B cell (primary cell): Measurements from ENCODE around the gene RHOBTB3. TPM values are rescaled to one million over a fixed set of nuclear protein-coding genes. Genes with fewer than 3 reads are reported as not detected.

Experiments used
- ATAC-seq: fragments of 200-7000 bp; cut with Tn5 transposase; one replicate; pipeline ENCODE4 v1.10.0; 2021; ENCODE audit warnings: low read depth, mild to moderate bottlenecking, moderate number of reproducible peaks, moderate library complexity
- CTCF ChIA-PET: fragments of 350-600 bp; sonication (Branson Sonifier 250); formaldehyde crosslinking; loops from one replicate; lab custom pipeline; 2021; ENCODE audit warnings: antibody characterized with exemption, inconsistent platforms; lab: Charles Lee
- POLR2A ChIA-PET: fragments of 350-600 bp; sonication (Branson Sonifier 250); formaldehyde crosslinking; loops from one replicate; lab custom pipeline; 2021; ENCODE audit warnings: antibody characterized with exemption; lab: Charles Lee
- DNase-seq: peaks from one replicate; pipeline ENCODE4 v3.0.0; 2013
- H2AFZ ChIP-seq: 2 replicates; pipeline ENCODE4 v1.6.1; 2012; ENCODE audit warnings: mild to moderate bottlenecking, low read depth, low read length; ENCODE audit not compliant: insufficient read depth, poor library complexity, severe bottlenecking
- H3K27ac ChIP-seq, 2 donors: 1 replicate in 1 of 2; 2 replicates in 1 of 2; pipeline ENCODE4 v1.5.1; 2012 to 2013; ENCODE audit warnings: low read length in 2 of 2, mild to moderate bottlenecking in 2 of 2, moderate library complexity in 1 of 2
- H3K27me3 ChIP-seq, 4 experiments: fragments of 200-600 bp in 1 of 4; sonication (generic) in 1 of 4; replicated peaks in 1 of 4; 1 replicate in 2 of 4; 2 replicates in 2 of 4; pipeline versions ENCODE4 v1.6.1 to v1.7.0; 2013 to 2016; ENCODE audit warnings: low read length in 3 of 4, mild to moderate bottlenecking in 2 of 4, mixed read lengths in 1 of 4, moderate library complexity in 1 of 4; ENCODE audit not compliant: insufficient read depth in 4 of 4, control insufficient read depth in 3 of 4; ENCODE audit errors: control extremely low read depth in 1 of 4
- H3K36me3 ChIP-seq, 2 experiments: replicated peaks in 1 of 2; 1 replicate in 1 of 2; 2 replicates in 1 of 2; pipeline versions ENCODE4 v1.6.1 to v1.7.1; 2013; ENCODE audit warnings: low read length in 1 of 2; ENCODE audit not compliant: insufficient read depth in 2 of 2, control insufficient read depth in 1 of 2; ENCODE audit errors: control extremely low read depth in 1 of 2, extremely low read depth in 1 of 2
- H3K4me1 ChIP-seq, 2 donors: fragments of 200-600 bp in 1 of 2; sonication (generic) in 1 of 2; 1 replicate in 1 of 2; 2 replicates in 1 of 2; pipeline versions ENCODE4 v1.5.1 to v1.6.1; 2013 to 2017; ENCODE audit warnings: low read length in 2 of 2; ENCODE audit not compliant: control insufficient read depth in 2 of 2, insufficient read depth in 2 of 2
- H3K4me2 ChIP-seq: replicated peaks from 2 replicates; pipeline ENCODE3; 2012; ENCODE audit warnings: mild to moderate bottlenecking, low read depth, low read length; ENCODE audit not compliant: poor library complexity, severe bottlenecking
- H3K4me3 ChIP-seq, 5 experiments: fragments of 200-600 bp in 1 of 5; sonication (generic) in 1 of 5; 1 replicate in 3 of 5; 2 replicates in 2 of 5; pipeline versions ENCODE4 v1.5.1 to v1.7.0; 2011 to 2016; ENCODE audit warnings: low read length in 4 of 5, mild to moderate bottlenecking in 4 of 5, low read depth in 2 of 5, control low read depth in 1 of 5, moderate library complexity in 1 of 5; ENCODE audit not compliant: insufficient read depth in 1 of 5; ENCODE audit errors: control extremely low read depth in 1 of 5, extremely low read depth in 1 of 5
- H3K79me2 ChIP-seq: fragments of 200-600 bp; sonication (generic); one replicate; pipeline ENCODE4 v1.6.0; 2016; ENCODE audit warnings: low read length; ENCODE audit not compliant: control insufficient read depth, insufficient read depth
- H3K9ac ChIP-seq: fragments of 200-600 bp; sonication (generic); 2 replicates; pipeline ENCODE4 v1.6.1; 2017; ENCODE audit warnings: mild to moderate bottlenecking, low read length, moderate library complexity
- H3K9me3 ChIP-seq, 3 donors: one replicate each; pipeline versions ENCODE4 v1.6.1 to v1.7.1; 2013; ENCODE audit warnings: low read length in 2 of 3; ENCODE audit not compliant: control insufficient read depth in 2 of 3, insufficient read depth in 1 of 3; ENCODE audit errors: control extremely low read depth in 1 of 3
- H4K20me1 ChIP-seq: 2 replicates; pipeline ENCODE4 v1.6.0; 2012; ENCODE audit warnings: mild to moderate bottlenecking, low read length; ENCODE audit not compliant: insufficient read depth, control insufficient read depth, poor library complexity, severe bottlenecking
- H3K27ac Mint-ChIP-seq: one replicate; pipeline ENCODE4 v1.8.0; 2021; ENCODE audit warnings: mixed read lengths
- H3K27me3 Mint-ChIP-seq: one replicate; pipeline ENCODE4 v1.8.0; 2021; ENCODE audit warnings: mixed read lengths
- H3K4me1 Mint-ChIP-seq: one replicate; pipeline ENCODE4 v1.8.0; 2021; ENCODE audit warnings: mixed read lengths
- H3K4me3 Mint-ChIP-seq: one replicate; pipeline ENCODE4 v1.8.0; 2021; ENCODE audit warnings: mixed read lengths
- H3K9me3 Mint-ChIP-seq: one replicate; pipeline ENCODE4 v1.8.0; 2022; ENCODE audit warnings: mixed read lengths; ENCODE audit not compliant: insufficient read depth
- EZH2 ChIP-seq: IDR thresholded peaks from 2 replicates; pipeline ENCODE4 v1.6.1; 2012; ENCODE audit warnings: borderline replicate concordance, low read depth, mild to moderate bottlenecking, moderate library complexity, low read length; ENCODE audit not compliant: insufficient read depth, poor library complexity, severe bottlenecking
- WGBS: methylation state at CpG from one replicate; pipeline ENCODE4 v1.1.5; 2013; ENCODE audit warnings: missing lambda C conversion rate; ENCODE audit not compliant: insufficient coverage; 5-methylcytosine and 5-hydroxymethylcytosine counted together
- intact Hi-C: fragments of 100-400 bp; cut with micrococcal nuclease; formaldehyde crosslinking; loops from one replicate; pipeline ENCODE4 v1.10.0; 2022
- polyA plus RNA-seq: library from polyadenylated mRNA; depleted of rRNA; stranded (reverse); fragments of >200 nt; gene quantifications from 2 replicates; pipeline ENCODE4 v1.2.3, GENCODE V29; 2012
- total RNA-seq, 2 donors: library from RNA; stranded (reverse); fragments of 120-200 nt in 1 of 2; gene quantifications; 1 replicate in 1 of 2; 2 replicates in 1 of 2; pipeline versions ENCODE4 v1.2.3 to v1.2.4, GENCODE V29; 2013 to 2022
- TF ChIP-seq, protein P1 (sequence below): fragments of 200-600 bp; IDR thresholded peaks from one replicate; pipeline ENCODE4 v1.8.0; 2022; ENCODE audit warnings: antibody characterized with exemption, mild to moderate bottlenecking

RHOBTB3 gene
- total and polyA plus RNA-seq, 2 donors (not counting 1 experiment from before 2014, with no cell fraction given) = 1.7 to 5.0 TPM

- Histone ChIP-seq H3K27me3 (no peaks in the 10 kb centered on the region), H3K79me2 (peaks cover 97% of the 10 kb centered on the region), H3K9ac (no peak overlapping the region), H4K20me1 (no peaks in the 10 kb centered on the region), H3K4me1 (peaks cover 47 to 53% of the 10 kb centered on the region in 2 donors), H2AFZ (no peak overlapping the region), H3K4me3 (no peak overlapping the region), H3K4me2 (peak overlapping the region; percentile 80), H3K27ac (peak overlapping the region; percentile 64 to 90), H3K36me3 (peaks cover 1 to 52% of the 10 kb centered on the region in 2 experiments), H3K9me3 (no peaks in the 10 kb centered on the region)
- Mint-ChIP-seq H3K9me3 (no peaks in the 10 kb centered on the region), H3K27ac (peak overlapping the region; percentile 94), H3K4me3 (peak overlapping the region; percentile 86), H3K27me3 (no peaks in the 10 kb centered on the region), H3K4me1 (peaks cover 83% of the 10 kb centered on the region)
- ATAC-seq (no peak), DNase-seq (no peak)
- WGBS = 20% methylated on average over 1 of the region's 4 CpGs
- ChIA-PET CTCF (interaction anchor here (2.6 to 11.9 kb wide), 3 partner anchors 8 to 36 kb away, joined by 20 to 181 read pairs (median 68); no protein-coding TSS in a partner anchor), POLR2A (interaction anchor here (0.8 kb wide), 1 partner anchor 20 kb away, joined by 3 read pairs; no protein-coding TSS in a partner anchor)
- TF ChIP-seq EZH2 = no peak
- TF ChIP-seq, protein P1, sequence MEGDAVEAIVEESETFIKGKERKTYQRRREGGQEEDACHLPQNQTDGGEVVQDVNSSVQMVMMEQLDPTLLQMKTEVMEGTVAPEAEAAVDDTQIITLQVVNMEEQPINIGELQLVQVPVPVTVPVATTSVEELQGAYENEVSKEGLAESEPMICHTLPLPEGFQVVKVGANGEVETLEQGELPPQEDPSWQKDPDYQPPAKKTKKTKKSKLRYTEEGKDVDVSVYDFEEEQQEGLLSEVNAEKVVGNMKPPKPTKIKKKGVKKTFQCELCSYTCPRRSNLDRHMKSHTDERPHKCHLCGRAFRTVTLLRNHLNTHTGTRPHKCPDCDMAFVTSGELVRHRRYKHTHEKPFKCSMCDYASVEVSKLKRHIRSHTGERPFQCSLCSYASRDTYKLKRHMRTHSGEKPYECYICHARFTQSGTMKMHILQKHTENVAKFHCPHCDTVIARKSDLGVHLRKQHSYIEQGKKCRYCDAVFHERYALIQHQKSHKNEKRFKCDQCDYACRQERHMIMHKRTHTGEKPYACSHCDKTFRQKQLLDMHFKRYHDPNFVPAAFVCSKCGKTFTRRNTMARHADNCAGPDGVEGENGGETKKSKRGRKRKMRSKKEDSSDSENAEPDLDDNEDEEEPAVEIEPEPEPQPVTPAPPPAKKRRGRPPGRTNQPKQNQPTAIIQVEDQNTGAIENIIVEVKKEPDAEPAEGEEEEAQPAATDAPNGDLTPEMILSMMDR = no peak
- intact Hi-C loops = no loop called here
These were observed 85.6 kb downstream of the RHOBTB3 start for GRCh38 chr5:95816776-95817175.

GRCh38 chr5:95817430-95817829 lies 86.3 kb downstream of the RHOBTB3 start:
- H4K20me1 ChIP-seq = no peaks in the 10 kb centered on the region
- peak overlapping the region; percentile 64 to 90 for H3K27ac ChIP-seq
- intact Hi-C loops = no loop called here
- peak overlapping the region in 3 of 5 experiments; percentile 51 to 70 (median 64) for H3K4me3 ChIP-seq
- Mint-ChIP-seq H3K4me3 (peak overlapping the region; percentile 86), H3K4me1 (peaks cover 80% of the 10 kb centered on the region), H3K27ac (peak overlapping the region; percentile 94), H3K9me3 (no peaks in the 10 kb centered on the region), H3K27me3 (no peaks in the 10 kb centered on the region)
- DNase-seq (no peak), ATAC-seq (no peak)
- 90% methylated on average over 9 of the region's 12 CpGs for WGBS
- H2AFZ ChIP-seq = peak overlapping the region; percentile 70
- H3K4me1 ChIP-seq = peaks cover 47 to 50% of the 10 kb centered on the region in 2 donors
- ChIA-PET POLR2A (interaction anchor here (0.5 to 2.0 kb wide), 3 partner anchors 9 to 52 kb away, joined by 3 to 15 read pairs (median 3); no protein-coding TSS in a partner anchor), CTCF (interaction anchor here (0.6 to 11.9 kb wide), 4 partner anchors 9 to 36 kb away, joined by 3 to 181 read pairs (median 44); no protein-coding TSS in a partner anchor)
- H3K79me2 ChIP-seq = peaks cover 92% of the 10 kb centered on the region
- peak overlapping the region; percentile 80 for H3K4me2 ChIP-seq
- no peaks in the 10 kb centered on the region for H3K27me3 ChIP-seq
- H3K36me3 ChIP-seq = peaks cover 1 to 45% of the 10 kb centered on the region in 2 experiments
- no peaks in the 10 kb centered on the region for H3K9me3 ChIP-seq
- peak overlapping the region; percentile 55 for H3K9ac ChIP-seq
- no peak for TF ChIP-seq EZH2
- TF ChIP-seq, protein P1 = no peak
